ENCODE measurements around the gene CD96. TPM values are rescaled to one million over a fixed set of nuclear protein-coding genes. Genes with fewer than 3 reads are reported as not detected.
"Not testable (repeated sequence)": the region's sequence is repeated elsewhere in the genome, so short reads cannot be mapped to it uniquely, and the experiment has no call there.

The CD96 gene
- total and polyA plus RNA-seq, 4 donors: 0.69 to 3.1 (median 2.4) TPM

DNA sequence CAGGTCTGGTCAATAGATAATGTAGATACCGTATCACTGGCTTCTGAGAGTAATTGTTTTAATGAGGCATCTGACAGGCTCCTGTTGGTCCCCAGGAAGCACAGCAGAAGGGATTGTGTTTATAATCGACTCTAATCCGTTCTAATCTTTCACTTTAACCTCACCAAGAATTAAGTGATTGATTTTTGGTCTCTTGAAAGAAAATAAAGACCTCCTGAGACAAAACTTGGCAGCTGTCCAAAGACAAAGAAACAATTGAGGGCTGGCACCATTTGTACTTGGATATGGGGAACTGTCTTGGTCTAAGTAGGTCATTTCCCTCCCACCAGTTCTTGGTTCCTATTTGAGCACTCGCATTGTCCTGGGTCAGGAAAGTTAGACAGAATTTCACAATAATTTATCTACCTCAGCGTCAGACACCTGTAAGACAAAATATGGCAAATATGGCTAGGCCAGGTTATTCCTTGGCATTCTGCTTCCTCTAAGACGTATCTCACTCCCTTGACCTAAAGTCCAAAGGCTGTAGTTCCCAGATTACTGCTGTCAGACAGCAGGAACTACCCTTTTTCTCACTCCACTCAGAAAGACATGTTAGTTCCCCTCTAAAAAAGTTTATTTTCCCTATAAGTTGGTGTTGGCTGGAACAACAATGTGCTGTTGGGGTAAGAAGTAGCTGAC, 22.7 kb upstream of the CD96 start:
- TF ChIP-seq, protein P1, sequence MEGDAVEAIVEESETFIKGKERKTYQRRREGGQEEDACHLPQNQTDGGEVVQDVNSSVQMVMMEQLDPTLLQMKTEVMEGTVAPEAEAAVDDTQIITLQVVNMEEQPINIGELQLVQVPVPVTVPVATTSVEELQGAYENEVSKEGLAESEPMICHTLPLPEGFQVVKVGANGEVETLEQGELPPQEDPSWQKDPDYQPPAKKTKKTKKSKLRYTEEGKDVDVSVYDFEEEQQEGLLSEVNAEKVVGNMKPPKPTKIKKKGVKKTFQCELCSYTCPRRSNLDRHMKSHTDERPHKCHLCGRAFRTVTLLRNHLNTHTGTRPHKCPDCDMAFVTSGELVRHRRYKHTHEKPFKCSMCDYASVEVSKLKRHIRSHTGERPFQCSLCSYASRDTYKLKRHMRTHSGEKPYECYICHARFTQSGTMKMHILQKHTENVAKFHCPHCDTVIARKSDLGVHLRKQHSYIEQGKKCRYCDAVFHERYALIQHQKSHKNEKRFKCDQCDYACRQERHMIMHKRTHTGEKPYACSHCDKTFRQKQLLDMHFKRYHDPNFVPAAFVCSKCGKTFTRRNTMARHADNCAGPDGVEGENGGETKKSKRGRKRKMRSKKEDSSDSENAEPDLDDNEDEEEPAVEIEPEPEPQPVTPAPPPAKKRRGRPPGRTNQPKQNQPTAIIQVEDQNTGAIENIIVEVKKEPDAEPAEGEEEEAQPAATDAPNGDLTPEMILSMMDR (IDR thresholded peaks at IDR 0.05; ENCODE audit: control extremely low read depth, extremely low read depth): no peak
- H3K9me3 ChIP-seq (ENCODE audit: control insufficient read depth in 4 of 4, insufficient read depth in 3 of 4, low read length in 3 of 4): no peaks in the 10 kb centered on the region
- no peaks in the 10 kb centered on the region for H3K36me3 ChIP-seq (ENCODE audit: control insufficient read depth in 4 of 4, insufficient read depth in 4 of 4, low read length in 4 of 4)
- WGBS, 2 donors: 69 to 71% methylated on average over 6 of the region's 6 CpGs
- no peaks in the 10 kb centered on the region for H3K27me3 ChIP-seq (ENCODE audit: control insufficient read depth in 3 of 3, insufficient read depth in 3 of 3, low read length in 2 of 3)
- H3K4me3 ChIP-seq: no peak overlapping the region
- peaks cover 0 to 3% (median 0%) of the 10 kb centered on the region in 5 donors for H3K4me1 ChIP-seq (ENCODE audit: control insufficient read depth in 5 of 5, insufficient read depth in 5 of 5, low read length in 5 of 5)
- DNase-seq: no peak
- no peak for ATAC-seq (ENCODE audit: insufficient read depth, low FRiP score)
- no peak overlapping the region for H3K27ac ChIP-seq (ENCODE audit: low read depth in 1 of 2, low read length in 1 of 2)
- H3K9ac ChIP-seq (ENCODE audit: insufficient read depth in 1 of 2, low read length in 2 of 2): no peak overlapping the region

DNA sequence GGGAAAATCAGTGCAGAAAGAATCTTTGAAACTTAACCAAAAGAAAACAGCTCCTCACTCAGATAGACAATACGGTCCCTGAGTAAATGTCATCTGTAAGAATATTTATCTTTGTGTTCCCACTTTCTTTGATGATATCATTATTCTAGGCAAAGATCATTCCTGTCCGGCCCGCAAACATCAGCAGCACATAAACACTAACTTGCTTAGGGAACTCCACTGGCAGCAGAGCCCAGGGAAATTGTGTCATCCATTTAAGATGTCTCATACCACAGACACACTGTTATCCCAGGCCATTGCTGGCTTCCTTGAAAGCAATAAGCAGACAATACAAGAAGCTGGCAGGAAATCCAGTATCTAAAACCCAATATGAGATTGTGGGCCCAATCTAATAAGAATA, 20.1 kb upstream of the CD96 start:
- Histone ChIP-seq H3K9ac (ENCODE audit: insufficient read depth in 1 of 2, low read length in 2 of 2) (no peak overlapping the region), H3K27ac (ENCODE audit: low read depth in 1 of 2, low read length in 1 of 2) (no peak overlapping the region), H3K4me3 (no peak overlapping the region), H3K9me3 (ENCODE audit: control insufficient read depth in 4 of 4, insufficient read depth in 3 of 4, low read length in 3 of 4) (no peaks in the 10 kb centered on the region), H3K4me1 (ENCODE audit: control insufficient read depth in 5 of 5, insufficient read depth in 5 of 5, low read length in 5 of 5) (peaks cover 0 to 3% (median 0%) of the 10 kb centered on the region in 5 donors), H3K27me3 (ENCODE audit: control insufficient read depth in 3 of 3, insufficient read depth in 3 of 3, low read length in 2 of 3) (no peaks in the 10 kb centered on the region), H3K36me3 (ENCODE audit: control insufficient read depth in 4 of 4, insufficient read depth in 4 of 4, low read length in 4 of 4) (no peaks in the 10 kb centered on the region)
- ATAC-seq (ENCODE audit: insufficient read depth, low FRiP score) (no peak), DNase-seq (peak; percentile 24 to 76 (median 73))
- 50 to 57% methylated on average over 3 of the region's 3 CpGs for WGBS, 2 donors
- TF ChIP-seq, protein P1 (IDR thresholded peaks at IDR 0.05; ENCODE audit: control extremely low read depth, extremely low read depth): no peak

DNA sequence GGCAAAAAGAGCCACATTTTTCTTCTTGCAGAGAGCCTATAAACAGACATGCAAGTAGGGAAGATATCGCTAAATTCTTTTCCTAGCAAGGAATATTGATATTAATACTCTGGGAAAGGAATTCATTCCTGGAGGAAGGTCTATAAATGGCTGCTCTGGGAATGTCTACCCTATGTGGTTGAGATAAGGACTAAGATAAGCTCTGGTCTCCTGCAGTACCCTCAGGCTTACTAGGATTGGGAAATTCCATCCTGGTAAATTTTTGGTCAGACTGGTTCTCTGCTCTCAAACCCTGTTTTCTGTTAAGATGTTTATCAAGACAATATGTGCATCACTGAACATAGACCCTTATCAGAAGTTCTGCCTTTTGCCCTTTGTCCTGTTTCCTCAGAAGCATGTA, 17.5 kb upstream of the CD96 start:
- WGBS, 2 donors: 95 to 100% methylated on average over 1 of the region's 1 CpG
- not testable (repeated sequence) for DNase-seq; H3K27me3 ChIP-seq (ENCODE audit: control insufficient read depth in 3 of 3, insufficient read depth in 3 of 3, low read length in 2 of 3)

DNA sequence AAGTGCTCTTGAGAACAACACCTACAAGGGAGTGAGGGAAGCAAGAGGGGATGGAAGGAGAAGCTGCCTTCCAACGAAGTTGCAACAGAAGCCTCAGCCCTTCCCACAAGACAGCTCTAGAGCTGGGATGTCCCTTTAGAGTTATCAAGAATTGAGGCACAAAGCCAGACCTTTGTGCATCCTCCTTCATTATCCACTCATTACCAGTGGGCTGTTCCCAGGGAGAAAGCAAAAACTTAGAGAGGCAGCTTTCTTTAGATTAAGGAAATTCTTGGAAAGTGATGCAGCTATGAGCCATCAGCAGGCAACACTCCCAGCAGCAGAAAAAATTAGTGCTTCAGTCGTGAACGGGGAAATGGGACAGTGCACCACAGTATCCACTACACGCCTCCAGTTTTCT, 10.6 kb upstream of the CD96 start:
- WGBS, 2 donors: 81 to 89% methylated on average over 4 of the region's 4 CpGs
- Histone ChIP-seq H3K36me3 (ENCODE audit: control insufficient read depth in 4 of 4, insufficient read depth in 4 of 4, low read length in 4 of 4) (no peaks in the 10 kb centered on the region), H3K27ac (ENCODE audit: low read depth in 1 of 2, low read length in 1 of 2) (no peak overlapping the region), H3K4me3 (no peak overlapping the region), H3K9me3 (ENCODE audit: control insufficient read depth in 4 of 4, insufficient read depth in 3 of 4, low read length in 3 of 4) (no peaks in the 10 kb centered on the region), H3K4me1 (ENCODE audit: control insufficient read depth in 5 of 5, insufficient read depth in 5 of 5, low read length in 5 of 5) (no peaks in the 10 kb centered on the region), H3K9ac (ENCODE audit: insufficient read depth in 1 of 2, low read length in 2 of 2) (no peak overlapping the region), H3K27me3 (ENCODE audit: control insufficient read depth in 3 of 3, insufficient read depth in 3 of 3, low read length in 2 of 3) (no peaks in the 10 kb centered on the region)
- DNase-seq (no peak), ATAC-seq (ENCODE audit: insufficient read depth, low FRiP score) (no peak)
- TF ChIP-seq, protein P1 (IDR thresholded peaks at IDR 0.05; ENCODE audit: control extremely low read depth, extremely low read depth): no peak

More for the DNA sequence above, 17.5 kb upstream of the CD96 start:
- not testable (repeated sequence) for H3K4me3 ChIP-seq; H3K36me3 ChIP-seq (ENCODE audit: control insufficient read depth in 4 of 4, insufficient read depth in 4 of 4, low read length in 4 of 4); H3K4me1 ChIP-seq (ENCODE audit: control insufficient read depth in 5 of 5, insufficient read depth in 5 of 5, low read length in 5 of 5); ATAC-seq (ENCODE audit: insufficient read depth, low FRiP score); H3K27ac ChIP-seq (ENCODE audit: low read depth in 1 of 2, low read length in 1 of 2); H3K9me3 ChIP-seq (ENCODE audit: control insufficient read depth in 4 of 4, insufficient read depth in 3 of 4, low read length in 3 of 4); H3K9ac ChIP-seq (ENCODE audit: insufficient read depth in 1 of 2, low read length in 2 of 2)

All from lung (tissue), 12 donors.